Renal cortex interstitium (tissue), 11 donors: ENCODE results near the gene ARHGEF4. TPM values are rescaled to one million over a fixed set of nuclear protein-coding genes. Genes with fewer than 3 reads are reported as not detected.

ENCODE experiments used
- DNase-seq, 11 donors: peaks; one replicate each; pipeline ENCODE4 v3.0.0-alpha.2; 2013; ENCODE audit warnings: low read depth in 9 of 11, low spot score in 4 of 11; ENCODE audit errors: extremely low read depth in 1 of 11
- polyA plus RNA-seq, 3 donors: library from polyadenylated mRNA; unstranded; fragments of 120-200 nt; gene quantifications; one replicate each; pipeline ENCODE4 v1.2.1, GENCODE V29; 2013; ENCODE audit not compliant: insufficient read length in 3 of 3

ARHGEF4 gene
- polyA plus RNA-seq, 3 donors, result 5.3 to 8.4 (median 8.3) TPM

GRCh38 chr2:130808482-130809268 is 28.0 kb upstream of the ARHGEF4 start:
- no peak for DNase-seq

GRCh38 chr2:130810490-130810889 is 26.2 kb upstream of the ARHGEF4 start:
- DNase-seq, result no peak

- DNase-seq, result no peak
Observed at GRCh38 chr2:130813722-130814121, 23.0 kb upstream of the ARHGEF4 start.

GRCh38 chr2:130814931-130815680 is 21.6 kb upstream of the ARHGEF4 start:
- no peak for DNase-seq

- DNase-seq, result no peak
Observed at GRCh38 chr2:130818809-130819208, 17.9 kb upstream of the ARHGEF4 start.

GRCh38 chr2:130819226-130819607 is 17.5 kb upstream of the ARHGEF4 start:
- DNase-seq, result no peak

- DNase-seq, result no peak
Observed at GRCh38 chr2:130819608-130820278, 17.0 kb upstream of the ARHGEF4 start.

GRCh38 chr2:130820279-130820861 is 16.3 kb upstream of the ARHGEF4 start:
- no peak for DNase-seq

GRCh38 chr2:130821867-130822266 is 14.8 kb upstream of the ARHGEF4 start:
- no peak for DNase-seq

- no peak for DNase-seq
Observed at GRCh38 chr2:130822766-130823165, 13.9 kb upstream of the ARHGEF4 start.

- DNase-seq, result no peak
Observed at GRCh38 chr2:130823171-130823885, 13.4 kb upstream of the ARHGEF4 start.

- DNase-seq, result no peak
Observed at GRCh38 chr2:130823886-130824491, 12.7 kb upstream of the ARHGEF4 start.

- no peak for DNase-seq
Observed at GRCh38 chr2:130824492-130825061, 12.1 kb upstream of the ARHGEF4 start.

GRCh38 chr2:130825231-130825965 is 11.3 kb upstream of the ARHGEF4 start:
- DNase-seq, result no peak

GRCh38 chr2:130825966-130826253 is 10.8 kb upstream of the ARHGEF4 start:
- no peak for DNase-seq

- DNase-seq, result no peak
Observed at GRCh38 chr2:130826419-130826818, 10.3 kb upstream of the ARHGEF4 start.

- no peak for DNase-seq
Observed at GRCh38 chr2:130826821-130827501, 9.8 kb upstream of the ARHGEF4 start.
